RWPE2 (cell line): ENCODE measurements around the gene CSH2.
A peak's percentile ranks its signal among the peaks of the same experiment; 100 is the strongest.

Experiments used
- ATAC-seq: fragments of 200-7000 bp; cut with Tn5 transposase; 3 replicates; pipeline ENCODE4 v1.9.1; 2021; ENCODE audit warnings: low read depth
- DNase-seq: peaks from one replicate; pipeline ENCODE4 v3.0.0-alpha.2; 2020; ENCODE audit warnings: low spot score
- H3K27ac ChIP-seq: fragments of 450-650 bp; 2 replicates; pipeline ENCODE4 v1.5.1; 2017; ENCODE audit warnings: mild to moderate bottlenecking; ENCODE audit not compliant: poor library complexity, severe bottlenecking
- H3K27me3 ChIP-seq: fragments of 250-450 bp; sonication (Bioruptor Pico); 2 replicates; pipeline ENCODE4 v1.5.1; 2021; ENCODE audit warnings: mild to moderate bottlenecking, moderate library complexity; ENCODE audit not compliant: insufficient read depth, poor library complexity, severe bottlenecking
- H3K36me3 ChIP-seq: fragments of 250-450 bp; sonication (Bioruptor Pico); 2 replicates; pipeline ENCODE4 v1.5.1; 2020; ENCODE audit warnings: low read depth, mild to moderate bottlenecking, moderate library complexity
- H3K4me1 ChIP-seq: fragments of 250-450 bp; sonication (Bioruptor Pico); 2 replicates; pipeline ENCODE4 v1.5.1; 2021; ENCODE audit warnings: mild to moderate bottlenecking, moderate library complexity; ENCODE audit not compliant: insufficient read depth, poor library complexity, severe bottlenecking
- H3K4me3 ChIP-seq: fragments of 250-450 bp; sonication (Bioruptor Pico); 2 replicates; pipeline ENCODE4 v1.5.1; 2021; ENCODE audit warnings: mild to moderate bottlenecking, moderate library complexity; ENCODE audit not compliant: severe bottlenecking
- H3K9me3 ChIP-seq: fragments of 250-450 bp; sonication (Bioruptor Pico); 2 replicates; pipeline ENCODE4 v1.5.1; 2021; ENCODE audit warnings: mild to moderate bottlenecking, moderate library complexity; ENCODE audit not compliant: severe bottlenecking
- CTCF ChIP-seq: fragments of 450-650 bp; IDR thresholded peaks from one replicate; pipeline ENCODE4 v1.5.1; 2017; ENCODE audit warnings: mild to moderate bottlenecking, moderate library complexity; ENCODE audit not compliant: poor library complexity, severe bottlenecking

The CSH2 gene

GRCh38 chr17:63827002-63827800 lies 46.3 kb downstream of the CSH2 start, which contains the start of the genes FTSJ3 and PSMC5:
Gene FTSJ3, minus strand, starts transcription at chr17:63827663. Its CDS starts 761 bp downstream, at chr17:63826902.
Gene PSMC5, plus strand, starts transcription at chr17:63827431. Its CDS starts 60 bp downstream, at chr17:63827491.
- ATAC-seq (peak; percentile 91), DNase-seq (peak; percentile 97)
- H3K9me3 ChIP-seq = no peaks in the 10 kb centered on the region
- H3K36me3 ChIP-seq = peaks cover 82% of the 10 kb centered on the region
- peak within 1 kb of the TSS; percentile 65 for H3K27ac ChIP-seq
- H3K4me3 ChIP-seq = peak within 1 kb of the TSS; percentile 96
- peaks cover 8% of the 10 kb centered on the region for H3K4me1 ChIP-seq
- H3K27me3 ChIP-seq = no peaks in the 10 kb centered on the region
- peak; percentile 53 for TF ChIP-seq CTCF

GRCh38 chr17:63826468-63827001 lies 46.9 kb downstream of the CSH2 start:
- Histone ChIP-seq H3K9me3 (no peaks in the 10 kb centered on the region), H3K4me3 (peak overlapping the region; percentile 96), H3K27me3 (no peaks in the 10 kb centered on the region), H3K27ac (peak overlapping the region; percentile 65), H3K4me1 (peaks cover 8% of the 10 kb centered on the region), H3K36me3 (peaks cover 82% of the 10 kb centered on the region)
- no peak for TF ChIP-seq CTCF
- DNase-seq (no peak), ATAC-seq (peak; percentile 10)

GRCh38 chr17:63824362-63824761 lies 49.1 kb downstream of the CSH2 start:
- DNase-seq (no peak), ATAC-seq (no peak)
- Histone ChIP-seq H3K27me3 (no peaks in the 10 kb centered on the region), H3K4me1 (peaks cover 8% of the 10 kb centered on the region), H3K36me3 (peaks cover 80% of the 10 kb centered on the region), H3K4me3 (no peak overlapping the region), H3K9me3 (no peaks in the 10 kb centered on the region), H3K27ac (no peak overlapping the region)
- no peak for TF ChIP-seq CTCF

- Histone ChIP-seq H3K36me3 (peaks cover 80% of the 10 kb centered on the region), H3K4me1 (peaks cover 6% of the 10 kb centered on the region), H3K4me3 (no peak overlapping the region), H3K27ac (no peak overlapping the region), H3K27me3 (no peaks in the 10 kb centered on the region), H3K9me3 (no peaks in the 10 kb centered on the region)
- no peak for DNase-seq
- TF ChIP-seq CTCF = no peak
- no peak for ATAC-seq
Measured at GRCh38 chr17:63823659-63824331, 49.7 kb downstream of the CSH2 start.
